ENCODE measurements around the gene FGFR2. TPM values are rescaled to one million over a fixed set of nuclear protein-coding genes. Genes with fewer than 3 reads are reported as not detected.

The FGFR2 gene
- total RNA-seq, 2 donors from 2014 or later, result 56.0 to 78.1 TPM

DNA sequence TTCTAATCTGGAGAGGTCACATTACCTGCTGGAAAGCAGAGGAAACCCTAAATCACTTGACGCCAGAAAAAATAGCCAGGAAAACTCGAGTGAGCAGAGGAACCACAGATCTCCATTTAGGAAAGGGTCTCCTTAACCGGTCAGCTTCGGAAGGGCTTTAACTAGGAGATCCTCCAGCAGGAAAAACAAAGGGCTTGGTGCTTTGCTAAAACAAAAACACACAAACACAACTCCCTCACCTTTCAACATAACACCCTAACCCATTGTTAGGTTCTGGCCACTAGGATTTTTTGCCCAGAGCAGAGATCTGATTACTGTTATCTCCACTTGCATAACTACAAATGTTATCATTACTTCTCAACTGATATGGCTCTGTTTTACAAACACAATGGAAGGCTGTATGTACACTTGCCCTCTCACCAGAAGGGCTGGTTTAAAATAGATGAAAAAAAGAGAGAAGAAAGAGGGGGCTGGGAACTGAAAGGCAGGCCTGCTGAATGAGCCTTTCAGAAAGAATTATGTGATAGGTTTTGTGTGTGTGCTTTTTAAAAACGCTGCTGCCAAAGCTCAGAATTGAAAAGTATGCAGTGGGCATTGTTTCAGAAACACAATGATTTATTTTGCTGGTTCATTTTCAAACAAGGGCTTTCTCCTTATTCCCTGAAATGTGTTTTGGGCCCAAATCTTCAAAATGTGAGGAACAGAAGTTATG, 161.5 kb downstream of the FGFR2 start:
- TF ChIP-seq POLR2A (IDR thresholded peaks at IDR 0.05), result no peak
- TF ChIP-seq, protein P1, sequence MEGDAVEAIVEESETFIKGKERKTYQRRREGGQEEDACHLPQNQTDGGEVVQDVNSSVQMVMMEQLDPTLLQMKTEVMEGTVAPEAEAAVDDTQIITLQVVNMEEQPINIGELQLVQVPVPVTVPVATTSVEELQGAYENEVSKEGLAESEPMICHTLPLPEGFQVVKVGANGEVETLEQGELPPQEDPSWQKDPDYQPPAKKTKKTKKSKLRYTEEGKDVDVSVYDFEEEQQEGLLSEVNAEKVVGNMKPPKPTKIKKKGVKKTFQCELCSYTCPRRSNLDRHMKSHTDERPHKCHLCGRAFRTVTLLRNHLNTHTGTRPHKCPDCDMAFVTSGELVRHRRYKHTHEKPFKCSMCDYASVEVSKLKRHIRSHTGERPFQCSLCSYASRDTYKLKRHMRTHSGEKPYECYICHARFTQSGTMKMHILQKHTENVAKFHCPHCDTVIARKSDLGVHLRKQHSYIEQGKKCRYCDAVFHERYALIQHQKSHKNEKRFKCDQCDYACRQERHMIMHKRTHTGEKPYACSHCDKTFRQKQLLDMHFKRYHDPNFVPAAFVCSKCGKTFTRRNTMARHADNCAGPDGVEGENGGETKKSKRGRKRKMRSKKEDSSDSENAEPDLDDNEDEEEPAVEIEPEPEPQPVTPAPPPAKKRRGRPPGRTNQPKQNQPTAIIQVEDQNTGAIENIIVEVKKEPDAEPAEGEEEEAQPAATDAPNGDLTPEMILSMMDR (IDR thresholded peaks at IDR 0.05), result peak in 1 of 7 experiments; percentile 27
- peak in 1 of 4 donors; percentile 10 for DNase-seq
- Histone ChIP-seq H3K27me3 (no peaks in the 10 kb centered on the region), H3K9me3 (no peaks in the 10 kb centered on the region), H3K27ac (peak overlapping the region in 3 of 4 donors; percentile 46 to 68 (median 63)), H3K4me3 (no peak overlapping the region), H3K36me3 (replicated peaks in 1 of 2; ENCODE audit: insufficient read depth in 1 of 2, low read depth in 2 of 2) (no peaks in the 10 kb centered on the region), H3K4me1 (peaks cover 10% of the 10 kb centered on the region)
- 50% methylated on average over 5 of the region's 5 CpGs for WGBS, 2 donors
- intact Hi-C loops (cut with DNase I), result no loop called here
- ATAC-seq, result peak; percentile 84

DNA sequence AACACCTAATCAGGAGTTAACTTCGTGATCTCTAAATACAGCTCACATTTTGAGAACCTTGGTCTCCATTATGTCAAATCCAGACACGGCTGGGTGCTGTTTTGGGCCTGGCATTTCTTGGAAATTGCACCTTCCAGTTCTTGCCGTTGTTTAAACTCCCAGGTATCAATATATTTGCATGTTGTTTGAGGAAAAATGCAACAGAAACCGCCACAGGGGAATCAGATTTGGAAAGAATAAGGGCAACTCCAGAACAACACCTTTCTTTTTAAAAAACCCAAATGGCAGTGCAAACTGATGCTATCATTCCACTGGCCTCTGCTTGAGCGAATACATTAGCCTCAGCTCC, 162.0 kb downstream of the FGFR2 start:
- H3K9me3 ChIP-seq, result no peaks in the 10 kb centered on the region
- ATAC-seq (no peak), DNase-seq (no peak)
- intact Hi-C loops (cut with DNase I), result no loop called here
- H3K36me3 ChIP-seq (replicated peaks in 1 of 2; ENCODE audit: insufficient read depth in 1 of 2, low read depth in 2 of 2), result no peaks in the 10 kb centered on the region
- no peak overlapping the region for H3K4me3 ChIP-seq
- TF ChIP-seq, protein P1 (IDR thresholded peaks at IDR 0.05), result no peak
- no peak for TF ChIP-seq POLR2A (IDR thresholded peaks at IDR 0.05)
- WGBS, 2 donors, result 70 to 85% methylated on average over 5 of the region's 5 CpGs
- H3K4me1 ChIP-seq, result peaks cover 10% of the 10 kb centered on the region
- no peaks in the 10 kb centered on the region for H3K27me3 ChIP-seq
- H3K27ac ChIP-seq, result peak overlapping the region in 3 of 4 donors; percentile 46 to 68 (median 63)

DNA sequence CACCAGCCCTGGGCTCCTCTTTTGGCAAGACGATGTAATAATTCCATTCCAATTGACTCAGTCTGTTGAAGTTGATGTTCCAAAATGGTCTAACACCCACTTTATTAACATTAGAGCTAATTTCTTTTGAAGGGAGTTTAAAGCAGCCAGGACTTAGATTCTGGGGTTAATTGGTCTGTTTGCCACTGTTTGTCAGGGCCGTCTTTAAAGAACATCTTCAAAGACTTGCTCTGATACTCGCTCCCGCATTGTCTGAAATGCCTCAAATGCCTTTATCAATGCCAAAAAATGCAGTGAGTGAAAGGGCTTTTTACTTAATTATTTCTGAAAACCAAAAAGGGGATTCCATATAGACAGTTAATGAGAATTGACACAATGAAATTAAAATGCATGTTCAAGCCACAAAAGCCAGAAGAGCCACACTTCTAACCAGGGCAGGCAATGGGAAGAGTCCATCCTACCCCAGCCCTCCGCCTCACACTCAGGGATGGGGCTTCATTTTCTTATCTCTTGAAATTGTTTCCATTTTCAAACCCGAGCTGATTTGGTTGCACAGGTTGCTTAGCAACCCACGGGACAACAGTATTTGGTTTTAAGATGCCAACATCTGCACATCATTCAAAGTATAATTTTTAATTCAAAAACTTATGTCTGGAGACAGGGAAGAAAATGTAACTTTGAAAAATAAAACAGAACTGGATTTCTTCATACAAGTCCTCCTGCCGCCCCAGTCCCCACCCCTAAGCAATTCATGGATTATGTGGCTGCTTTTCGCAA, 163.0 kb downstream of the FGFR2 start:
- no peaks in the 10 kb centered on the region for H3K27me3 ChIP-seq
- intact Hi-C loops (cut with DNase I), result no loop called here
- H3K27ac ChIP-seq, result no peak overlapping the region
- no peaks in the 10 kb centered on the region for H3K9me3 ChIP-seq
- H3K36me3 ChIP-seq (replicated peaks in 1 of 2; ENCODE audit: insufficient read depth in 1 of 2, low read depth in 2 of 2), result no peaks in the 10 kb centered on the region
- no peak for ATAC-seq
- H3K4me3 ChIP-seq, result no peak overlapping the region
- TF ChIP-seq, protein P1 (IDR thresholded peaks at IDR 0.05), result no peak
- TF ChIP-seq POLR2A (IDR thresholded peaks at IDR 0.05), result no peak
- 79 to 88% methylated on average over 9 of the region's 9 CpGs for WGBS, 2 donors
- no peak for DNase-seq
- H3K4me1 ChIP-seq, result peaks cover 10% of the 10 kb centered on the region

DNA sequence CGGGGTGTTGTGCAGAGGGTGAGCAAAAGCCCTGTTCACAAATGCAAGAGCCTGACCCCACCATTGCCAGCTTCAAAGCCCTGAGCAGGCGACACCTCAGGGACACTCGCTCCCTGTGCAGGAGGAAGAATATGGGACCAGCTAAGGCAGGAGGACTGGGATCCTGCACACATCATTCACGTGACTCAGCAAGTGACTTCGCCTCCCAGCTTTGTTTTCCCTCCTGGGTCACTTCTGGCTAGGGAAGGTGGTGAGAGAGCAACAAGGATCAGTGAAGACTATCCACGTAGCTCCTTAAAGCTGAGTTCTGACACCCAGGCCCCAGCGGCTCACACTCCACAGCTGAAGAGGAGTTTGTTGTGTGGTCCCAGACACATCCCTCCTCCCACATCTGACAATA, 164.3 kb downstream of the FGFR2 start:
- no peaks in the 10 kb centered on the region for H3K27me3 ChIP-seq
- no peaks in the 10 kb centered on the region for H3K36me3 ChIP-seq (replicated peaks in 1 of 2; ENCODE audit: insufficient read depth in 1 of 2, low read depth in 2 of 2)
- H3K9me3 ChIP-seq, result no peaks in the 10 kb centered on the region
- H3K4me1 ChIP-seq, result peaks cover 10% of the 10 kb centered on the region
- TF ChIP-seq POLR2A (IDR thresholded peaks at IDR 0.05), result no peak
- H3K4me3 ChIP-seq, result no peak overlapping the region
- intact Hi-C loops (cut with DNase I), result no loop called here
- DNase-seq (no peak), ATAC-seq (no peak)
- WGBS, 2 donors, result 79 to 88% methylated on average over 6 to 7 of the region's 7 CpGs
- no peak overlapping the region for H3K27ac ChIP-seq

DNA sequence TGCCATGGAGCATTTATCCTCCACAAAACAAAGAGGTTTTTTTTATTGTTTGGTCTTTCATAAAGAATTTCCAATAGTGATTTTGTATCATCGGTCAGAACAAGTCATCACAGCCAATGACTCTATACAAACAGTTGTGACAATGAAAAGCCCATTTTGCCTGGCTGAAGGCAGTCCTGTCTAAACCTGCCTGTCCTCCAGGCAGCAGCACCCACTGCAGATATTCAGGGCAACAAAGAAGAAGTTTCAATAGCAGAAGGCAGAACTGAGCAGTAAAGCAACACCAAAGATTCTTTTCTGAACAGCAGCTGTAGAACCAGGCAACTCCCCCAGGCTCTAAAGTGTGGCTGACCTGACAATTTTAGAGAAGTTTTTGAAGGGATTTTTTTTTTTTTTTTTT, 169.4 kb downstream of the FGFR2 start:
- no peak overlapping the region for H3K4me3 ChIP-seq
- no peak for ATAC-seq
- intact Hi-C loops (cut with DNase I), result no loop called here
- H3K9me3 ChIP-seq, result no peaks in the 10 kb centered on the region
- H3K27me3 ChIP-seq, result no peaks in the 10 kb centered on the region
- no peak for DNase-seq
- no peak for TF ChIP-seq POLR2A (IDR thresholded peaks at IDR 0.05)
- TF ChIP-seq, protein P1 (IDR thresholded peaks at IDR 0.05), result no peak
- 19 to 23% methylated on average over 1 of the region's 1 CpG for WGBS, 2 donors
- H3K4me1 ChIP-seq, result no peaks in the 10 kb centered on the region
- H3K27ac ChIP-seq, result no peak overlapping the region
- no peaks in the 10 kb centered on the region for H3K36me3 ChIP-seq (replicated peaks in 1 of 2; ENCODE audit: insufficient read depth in 1 of 2, low read depth in 2 of 2)
